Stimulated activated memory B cell treated with anti-CD40 and anti-IgM and Interleukin-4, amounts not matched to agents 10 μg/mL and 1 μg/mL and 100 μg/mL, for 72 hours (primary cell): ENCODE results near the gene SHISA4.
"Not testable (repeated sequence)": the region's sequence is repeated elsewhere in the genome, so short reads cannot be mapped to it uniquely, and the experiment has no call there.

Experiments used
- ATAC-seq: fragments of 150-1000 bp; cut with Tn5 transposase; 2 replicates; pipeline ENCODE4 v1.10.0; 2021
- H3K27ac Mint-ChIP-seq: one replicate; pipeline ENCODE4 v1.8.0; 2022; ENCODE audit warnings: mild to moderate bottlenecking, mixed read lengths
- H3K27me3 Mint-ChIP-seq: one replicate; pipeline ENCODE4 v1.8.0; 2022; ENCODE audit warnings: mixed read lengths
- H3K36me3 Mint-ChIP-seq: one replicate; pipeline ENCODE4 v1.8.0; 2022; ENCODE audit warnings: mixed read lengths
- H3K4me1 Mint-ChIP-seq: one replicate; pipeline ENCODE4 v1.8.0; 2022; ENCODE audit warnings: mixed read lengths
- H3K4me3 Mint-ChIP-seq: one replicate; pipeline ENCODE4 v1.8.0; 2022; ENCODE audit warnings: mild to moderate bottlenecking, moderate library complexity, mixed read lengths
- H3K9me3 Mint-ChIP-seq: one replicate; pipeline ENCODE4 v1.8.0; 2022; ENCODE audit warnings: mixed read lengths

SHISA4 gene

DNA sequence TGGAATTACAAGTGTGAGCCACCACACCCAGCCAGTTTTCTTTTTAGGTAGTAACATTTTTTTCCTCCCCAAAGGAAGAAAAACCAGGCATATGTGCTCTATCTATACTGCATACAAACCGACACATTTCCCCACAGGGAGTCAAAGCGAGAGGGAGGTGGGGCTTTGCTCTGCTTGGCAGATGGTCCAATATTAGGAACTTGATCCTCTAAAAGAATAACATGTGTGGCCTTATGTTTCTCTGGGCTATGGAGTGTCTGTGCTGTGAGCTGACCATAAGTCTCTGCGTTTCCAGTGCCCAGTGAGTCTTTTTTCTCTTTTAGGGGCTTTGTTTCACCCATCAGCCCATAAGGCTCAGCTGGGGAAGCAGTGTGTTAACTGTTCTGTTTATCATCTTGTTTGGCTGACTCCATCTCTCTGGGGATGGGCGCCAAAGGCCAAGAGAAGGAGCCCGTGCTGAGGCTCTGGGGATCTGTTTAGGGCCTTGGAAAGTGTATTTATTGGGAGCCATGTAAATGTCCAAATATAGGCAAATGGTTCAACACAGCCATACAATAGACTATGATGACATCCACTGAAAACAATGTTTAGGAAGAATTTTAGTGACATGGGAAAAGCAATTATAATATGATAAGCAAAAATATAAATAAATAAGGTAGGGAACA is 37.4 kb downstream of the SHISA4 start:
- Mint-ChIP-seq H3K9me3 (peaks cover 3% of the 10 kb centered on the region), H3K27ac (no peak overlapping the region), H3K4me3 (no peak overlapping the region), H3K4me1 (peaks cover 6% of the 10 kb centered on the region), H3K27me3 (peaks cover 37% of the 10 kb centered on the region), H3K36me3 (no peaks in the 10 kb centered on the region)
- ATAC-seq, result no peak

GRCh38 chr1:201928266-201928665 is 39.6 kb downstream of the SHISA4 start:
- H3K36me3 Mint-ChIP-seq, result no peaks in the 10 kb centered on the region
- H3K4me1 Mint-ChIP-seq, result peaks cover 6% of the 10 kb centered on the region
- no peak overlapping the region for H3K27ac Mint-ChIP-seq
- peaks cover 3% of the 10 kb centered on the region for H3K9me3 Mint-ChIP-seq
- H3K27me3 Mint-ChIP-seq, result peaks cover 20% of the 10 kb centered on the region
- H3K4me3 Mint-ChIP-seq, result no peak overlapping the region
- ATAC-seq, result no peak

DNA sequence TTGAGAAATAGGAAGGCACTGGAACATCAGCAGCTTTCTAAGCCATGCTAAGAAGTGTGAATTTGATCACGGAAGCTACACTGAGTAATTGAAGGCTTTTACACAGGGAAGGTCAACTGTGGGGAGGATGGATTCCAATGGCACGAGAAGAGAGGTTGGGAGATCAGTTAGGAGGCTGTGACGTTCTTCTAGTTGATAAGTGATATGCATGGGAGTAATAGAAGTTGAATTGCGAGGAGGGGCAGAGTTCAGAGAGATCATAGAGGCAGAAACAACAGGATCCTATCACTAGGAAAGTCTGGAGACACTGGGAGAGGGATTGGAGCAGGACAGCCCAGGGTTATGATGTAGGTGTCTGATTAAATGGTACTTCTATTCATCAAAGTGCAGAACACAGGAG is 41.4 kb downstream of the SHISA4 start:
- no peaks in the 10 kb centered on the region for H3K9me3 Mint-ChIP-seq
- H3K27me3 Mint-ChIP-seq, result peaks cover 1% of the 10 kb centered on the region
- H3K4me3 Mint-ChIP-seq, result no peak overlapping the region
- H3K27ac Mint-ChIP-seq, result no peak overlapping the region
- ATAC-seq, result no peak
- H3K36me3 Mint-ChIP-seq, result no peaks in the 10 kb centered on the region
- no peaks in the 10 kb centered on the region for H3K4me1 Mint-ChIP-seq

GRCh38 chr1:201930803-201931202 is 42.1 kb downstream of the SHISA4 start:
- no peak for ATAC-seq
- Mint-ChIP-seq H3K4me3 (no peak overlapping the region), H3K4me1 (no peaks in the 10 kb centered on the region), H3K27me3 (no peaks in the 10 kb centered on the region), H3K36me3 (no peaks in the 10 kb centered on the region), H3K27ac (no peak overlapping the region), H3K9me3 (no peaks in the 10 kb centered on the region)

DNA sequence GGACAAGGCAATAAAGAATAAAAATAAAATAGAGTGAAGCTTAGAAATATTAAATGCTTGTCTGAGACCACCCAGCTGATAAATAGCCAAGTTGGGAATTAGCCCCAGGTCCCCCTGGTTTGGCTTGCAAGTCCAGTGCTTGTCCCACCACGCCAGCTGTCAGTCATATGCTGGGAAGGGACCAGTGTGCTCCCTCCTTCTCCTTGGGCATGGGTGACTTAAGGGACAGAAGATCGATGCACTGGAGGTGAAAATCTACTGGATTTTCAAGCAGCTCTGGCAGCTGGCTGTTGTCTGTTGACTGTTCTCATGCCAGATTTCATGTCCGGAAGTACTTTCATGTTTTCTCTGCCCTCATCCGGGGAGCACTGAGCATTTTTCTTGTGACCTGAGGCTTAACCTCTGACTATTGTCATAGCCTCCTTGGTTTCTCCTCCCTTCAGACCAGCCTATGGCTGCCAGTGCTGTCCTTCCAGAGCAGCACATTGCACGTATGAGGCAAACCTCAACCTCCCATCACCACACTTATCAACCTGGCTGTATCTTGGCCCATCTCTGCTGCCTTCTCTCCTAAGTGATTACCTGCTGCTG is 45.2 kb downstream of the SHISA4 start:
- Mint-ChIP-seq H3K4me1 (no peaks in the 10 kb centered on the region), H3K4me3 (no peak overlapping the region), H3K27ac (no peak overlapping the region), H3K9me3 (no peaks in the 10 kb centered on the region), H3K36me3 (no peaks in the 10 kb centered on the region), H3K27me3 (peaks cover 20% of the 10 kb centered on the region)
- ATAC-seq, result no peak

DNA sequence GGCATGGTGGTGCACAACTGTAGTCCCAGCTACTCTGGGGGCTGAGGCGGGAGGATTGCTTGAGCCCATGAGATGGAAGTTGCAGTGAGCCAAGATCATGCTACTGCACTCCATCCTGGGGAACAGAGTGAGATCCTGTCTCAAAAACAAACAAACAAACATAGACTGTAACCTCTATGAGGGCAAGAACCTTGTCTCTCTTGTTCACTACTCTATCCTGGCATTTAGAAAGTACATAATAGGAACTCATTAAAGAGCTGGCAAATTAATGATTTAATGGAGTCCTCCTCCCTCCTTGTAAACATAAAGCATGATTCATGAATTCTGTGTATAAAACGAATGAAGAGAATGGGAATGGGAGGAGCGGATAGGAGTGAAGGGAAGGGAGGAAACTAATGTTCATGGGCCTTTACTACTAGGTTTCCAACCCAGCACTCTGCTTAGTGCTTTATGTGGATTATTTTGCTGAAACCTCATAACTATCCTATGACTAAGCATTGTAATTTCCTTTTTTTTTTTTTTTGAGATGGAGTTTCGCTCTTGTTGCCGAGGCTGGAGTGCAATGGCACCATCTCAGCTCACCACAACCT is 49.0 kb downstream of the SHISA4 start:
- H3K36me3 Mint-ChIP-seq, result no peaks in the 10 kb centered on the region
- H3K27ac Mint-ChIP-seq, result no peak overlapping the region
- ATAC-seq, result no peak
- H3K27me3 Mint-ChIP-seq, result peaks cover 32% of the 10 kb centered on the region
- no peaks in the 10 kb centered on the region for H3K4me1 Mint-ChIP-seq
- no peak overlapping the region for H3K4me3 Mint-ChIP-seq
- H3K9me3 Mint-ChIP-seq, result no peaks in the 10 kb centered on the region

DNA sequence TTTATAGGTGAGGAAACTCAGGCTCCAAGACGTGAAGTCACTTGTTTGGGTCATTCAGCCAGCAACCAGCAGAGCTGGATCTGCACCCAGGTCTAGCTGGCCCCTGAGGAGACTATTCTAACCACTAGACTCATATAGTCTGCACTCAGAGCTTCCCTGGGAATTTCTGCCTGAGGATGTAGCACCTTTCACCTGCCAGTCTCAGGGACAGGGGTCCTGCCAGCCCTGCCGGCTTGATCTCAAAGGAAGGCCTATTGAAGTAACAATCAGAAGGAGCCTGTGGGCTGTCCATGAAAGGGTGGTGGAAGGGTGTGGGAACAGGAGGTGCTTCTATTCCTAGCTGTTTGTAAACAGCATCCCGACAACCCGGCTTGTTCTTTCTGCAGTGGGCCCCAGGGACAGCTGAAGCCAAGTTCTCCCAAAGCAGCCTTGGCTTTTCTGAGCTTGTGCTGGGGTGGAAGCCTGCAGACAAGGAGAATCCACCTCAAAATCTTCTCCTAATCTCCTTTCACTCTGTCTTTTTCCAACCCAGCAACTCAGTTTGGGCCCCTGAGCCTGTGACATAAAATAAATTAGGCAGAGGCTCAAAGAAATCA is 49.8 kb downstream of the SHISA4 start:
- ATAC-seq, result no peak
- no peaks in the 10 kb centered on the region for H3K4me1 Mint-ChIP-seq
- H3K36me3 Mint-ChIP-seq, result no peaks in the 10 kb centered on the region
- no peaks in the 10 kb centered on the region for H3K9me3 Mint-ChIP-seq
- no peak overlapping the region for H3K27ac Mint-ChIP-seq
- no peak overlapping the region for H3K4me3 Mint-ChIP-seq
- peaks cover 32% of the 10 kb centered on the region for H3K27me3 Mint-ChIP-seq

DNA sequence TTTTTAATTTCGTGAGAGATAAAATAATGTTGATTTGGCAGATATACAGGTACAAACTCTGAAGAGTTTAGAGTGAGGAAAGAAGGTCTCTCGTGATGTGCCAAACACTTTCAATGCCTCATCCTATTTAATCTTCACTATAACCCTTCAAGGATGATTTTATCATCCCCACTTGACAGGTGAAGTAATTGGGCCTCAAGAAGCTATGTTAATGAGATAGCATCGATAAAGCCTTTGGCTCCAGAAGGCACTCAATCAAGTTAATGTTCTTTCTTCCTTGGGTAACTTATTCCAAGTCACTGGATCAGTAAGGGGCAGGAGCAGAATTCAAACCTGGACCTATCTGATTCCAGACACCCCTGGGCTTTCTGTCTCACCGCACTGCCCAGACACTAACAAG is 50.5 kb downstream of the SHISA4 start:
- no peak for ATAC-seq
- H3K36me3 Mint-ChIP-seq, result no peaks in the 10 kb centered on the region

DNA sequence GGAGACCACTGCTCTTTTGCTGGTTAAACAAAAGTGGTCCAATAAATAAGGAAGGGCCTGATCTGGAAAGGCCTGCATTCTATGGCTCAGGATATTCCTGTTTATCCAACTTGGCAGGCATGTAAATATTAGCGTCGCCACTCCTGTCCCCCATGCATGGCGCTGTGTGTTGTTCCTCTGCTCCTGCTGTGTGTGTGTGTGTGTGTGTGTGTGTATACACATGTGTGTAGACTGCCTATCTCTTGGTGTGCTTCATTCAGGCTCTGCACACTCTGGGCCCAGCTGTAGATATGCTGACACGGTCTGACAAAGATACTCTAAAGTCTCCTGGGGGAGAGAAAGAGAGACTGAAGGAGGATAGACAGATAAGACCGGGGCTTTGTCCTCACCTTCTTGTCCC is 50.9 kb downstream of the SHISA4 start:
- Mint-ChIP-seq H3K27ac (no peak overlapping the region), H3K27me3 (peaks cover 32% of the 10 kb centered on the region)
- ATAC-seq, result no peak

More for the DNA sequence above, 50.5 kb downstream of the SHISA4 start:
- no peak overlapping the region for H3K27ac Mint-ChIP-seq
- no peaks in the 10 kb centered on the region for H3K4me1 Mint-ChIP-seq
- H3K4me3 Mint-ChIP-seq, result no peak overlapping the region
- H3K9me3 Mint-ChIP-seq, result no peaks in the 10 kb centered on the region
- peaks cover 32% of the 10 kb centered on the region for H3K27me3 Mint-ChIP-seq

GRCh38 chr1:201940316-201940715 is 51.6 kb downstream of the SHISA4 start:
- not testable (repeated sequence) for H3K36me3 Mint-ChIP-seq, H3K4me1 Mint-ChIP-seq, ATAC-seq, H3K27ac Mint-ChIP-seq, H3K9me3 Mint-ChIP-seq, H3K4me3 Mint-ChIP-seq
- peaks cover 40% of the 10 kb centered on the region for H3K27me3 Mint-ChIP-seq

More for the DNA sequence above, 50.9 kb downstream of the SHISA4 start:
- H3K4me3 Mint-ChIP-seq, result no peak overlapping the region
- H3K9me3 Mint-ChIP-seq, result no peaks in the 10 kb centered on the region
- H3K36me3 Mint-ChIP-seq, result no peaks in the 10 kb centered on the region
- no peaks in the 10 kb centered on the region for H3K4me1 Mint-ChIP-seq

- Mint-ChIP-seq H3K4me3 (no peak overlapping the region), H3K27me3 (peaks cover 45% of the 10 kb centered on the region), H3K36me3 (no peaks in the 10 kb centered on the region), H3K4me1 (peaks cover 8% of the 10 kb centered on the region), H3K9me3 (no peaks in the 10 kb centered on the region), H3K27ac (no peak overlapping the region)
- no peak for ATAC-seq
Observed at GRCh38 chr1:201941420-201942128, 52.9 kb downstream of the SHISA4 start.

DNA sequence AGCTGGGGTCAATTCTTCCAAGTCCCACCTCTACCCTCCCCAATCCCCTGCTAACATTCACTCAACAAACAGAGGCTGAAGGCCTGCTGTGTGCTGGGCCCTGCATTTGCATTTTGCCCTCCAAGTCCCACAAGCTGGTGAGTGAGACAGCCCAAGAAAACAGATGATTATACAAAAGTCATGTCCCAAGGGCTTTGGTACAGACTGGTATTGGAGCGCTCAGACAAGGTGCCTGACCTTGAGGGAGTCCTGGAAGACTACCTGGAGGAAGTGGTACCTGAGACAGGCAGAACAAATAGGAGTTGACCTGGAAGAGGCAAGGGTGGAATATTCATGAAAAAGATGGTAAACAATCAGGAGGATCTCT is 53.4 kb downstream of the SHISA4 start:
- Mint-ChIP-seq H3K36me3 (no peaks in the 10 kb centered on the region), H3K27ac (no peak overlapping the region), H3K4me1 (peaks cover 14% of the 10 kb centered on the region), H3K27me3 (peaks cover 45% of the 10 kb centered on the region), H3K9me3 (no peaks in the 10 kb centered on the region), H3K4me3 (no peak overlapping the region)
- no peak for ATAC-seq
